Muscle layer of colon (tissue), 2 donors: ENCODE data around the gene RBMS1.

Experiments
- H3K27ac ChIP-seq: one replicate; pipeline ENCODE4 v1.7.0; 2013; ENCODE audit warnings: low read depth, mild to moderate bottlenecking, low read length, moderate library complexity
- H3K27me3 ChIP-seq, 2 donors: one replicate each; pipeline ENCODE4 v1.7.0; 2013; ENCODE audit warnings: low read length in 2 of 2, mild to moderate bottlenecking in 2 of 2; ENCODE audit not compliant: insufficient read depth in 2 of 2, control insufficient read depth in 1 of 2
- H3K36me3 ChIP-seq: one replicate; pipeline ENCODE4 v1.7.0; 2013; ENCODE audit warnings: mild to moderate bottlenecking, low read length; ENCODE audit not compliant: insufficient read depth
- H3K4me1 ChIP-seq: one replicate; pipeline ENCODE4 v1.7.0; 2013; ENCODE audit warnings: mild to moderate bottlenecking, low read length; ENCODE audit not compliant: insufficient read depth
- H3K4me3 ChIP-seq, 2 donors: one replicate each; pipeline ENCODE4 v1.7.0; 2013; ENCODE audit warnings: low read length in 2 of 2, low read depth in 1 of 2, mild to moderate bottlenecking in 1 of 2, moderate library complexity in 1 of 2
- H3K9ac ChIP-seq: one replicate; pipeline ENCODE4 v1.7.0; 2013; ENCODE audit warnings: low read length
- H3K9me3 ChIP-seq: one replicate; pipeline ENCODE4 v1.7.0; 2013; ENCODE audit warnings: mild to moderate bottlenecking, low read length
- donor health status: abdominal sarcoma.
- donor health status: Adenocarcinoma of cecum.

RBMS1 gene

GRCh38 chr2:160266037-160266551 lies 227.5 kb downstream of the RBMS1 start:
- Histone ChIP-seq H3K9me3 (no peaks in the 10 kb centered on the region), H3K9ac (no peak overlapping the region), H3K27ac (no peak overlapping the region), H3K4me3 (no peak overlapping the region), H3K36me3 (peaks cover under 1% of the 10 kb centered on the region), H3K27me3 (no peaks in the 10 kb centered on the region), H3K4me1 (peaks cover 18% of the 10 kb centered on the region)

GRCh38 chr2:160264308-160264707 lies 229.3 kb downstream of the RBMS1 start:
- Histone ChIP-seq H3K9ac (no peak overlapping the region), H3K36me3 (no peaks in the 10 kb centered on the region), H3K27ac (no peak overlapping the region), H3K4me3 (no peak overlapping the region), H3K4me1 (peaks cover 8% of the 10 kb centered on the region), H3K27me3 (no peaks in the 10 kb centered on the region), H3K9me3 (no peaks in the 10 kb centered on the region)

GRCh38 chr2:160261732-160262131 lies 231.9 kb downstream of the RBMS1 start:
- Histone ChIP-seq H3K9me3 (no peaks in the 10 kb centered on the region), H3K4me3 (no peak overlapping the region), H3K9ac (no peak overlapping the region), H3K36me3 (no peaks in the 10 kb centered on the region), H3K4me1 (no peaks in the 10 kb centered on the region), H3K27me3 (no peaks in the 10 kb centered on the region), H3K27ac (no peak overlapping the region)

GRCh38 chr2:160258492-160258805 lies 235.2 kb downstream of the RBMS1 start:
- no peaks in the 10 kb centered on the region for H3K9me3 ChIP-seq
- no peak overlapping the region for H3K4me3 ChIP-seq
- no peak overlapping the region for H3K9ac ChIP-seq
- no peaks in the 10 kb centered on the region for H3K4me1 ChIP-seq
- H3K36me3 ChIP-seq, result no peaks in the 10 kb centered on the region
- H3K27me3 ChIP-seq, result no peaks in the 10 kb centered on the region
- H3K27ac ChIP-seq, result no peak overlapping the region

- Histone ChIP-seq H3K9ac (no peak overlapping the region), H3K36me3 (no peaks in the 10 kb centered on the region), H3K9me3 (no peaks in the 10 kb centered on the region), H3K27ac (no peak overlapping the region), H3K27me3 (no peaks in the 10 kb centered on the region), H3K4me3 (no peak overlapping the region), H3K4me1 (no peaks in the 10 kb centered on the region)
Measured at GRCh38 chr2:160257743-160258491, 235.7 kb downstream of the RBMS1 start.

GRCh38 chr2:160257041-160257742 lies 236.4 kb downstream of the RBMS1 start:
- Histone ChIP-seq H3K4me3 (no peak overlapping the region), H3K27me3 (no peaks in the 10 kb centered on the region), H3K36me3 (no peaks in the 10 kb centered on the region), H3K9ac (no peak overlapping the region), H3K9me3 (no peaks in the 10 kb centered on the region), H3K4me1 (peaks cover under 1% of the 10 kb centered on the region), H3K27ac (no peak overlapping the region)

- Histone ChIP-seq H3K9ac (no peak overlapping the region), H3K4me1 (peaks cover 7% of the 10 kb centered on the region), H3K36me3 (no peaks in the 10 kb centered on the region), H3K9me3 (no peaks in the 10 kb centered on the region), H3K4me3 (no peak overlapping the region), H3K27ac (no peak overlapping the region), H3K27me3 (no peaks in the 10 kb centered on the region)
Measured at GRCh38 chr2:160256507-160256906, 237.1 kb downstream of the RBMS1 start.

- Histone ChIP-seq H3K9ac (no peak overlapping the region), H3K4me3 (no peak overlapping the region), H3K36me3 (no peaks in the 10 kb centered on the region), H3K4me1 (peaks cover 7% of the 10 kb centered on the region), H3K27me3 (no peaks in the 10 kb centered on the region), H3K9me3 (no peaks in the 10 kb centered on the region), H3K27ac (no peak overlapping the region)
Measured at GRCh38 chr2:160255408-160255807, 238.2 kb downstream of the RBMS1 start.

- no peaks in the 10 kb centered on the region for H3K36me3 ChIP-seq
- H3K4me1 ChIP-seq, result peaks cover 7% of the 10 kb centered on the region
- H3K27ac ChIP-seq, result no peak overlapping the region
Measured at GRCh38 chr2:160254189-160254762, 239.3 kb downstream of the RBMS1 start.

GRCh38 chr2:160253440-160254188 lies 240.0 kb downstream of the RBMS1 start:
- H3K4me3 ChIP-seq, result no peak overlapping the region
- no peak overlapping the region for H3K9ac ChIP-seq
- no peaks in the 10 kb centered on the region for H3K36me3 ChIP-seq
- no peak overlapping the region for H3K27ac ChIP-seq
- H3K4me1 ChIP-seq, result peaks cover 7% of the 10 kb centered on the region
- H3K9me3 ChIP-seq, result no peaks in the 10 kb centered on the region
- H3K27me3 ChIP-seq, result no peaks in the 10 kb centered on the region

More at GRCh38 chr2:160254189-160254762, 239.3 kb downstream of the RBMS1 start:
- H3K4me3 ChIP-seq, result no peak overlapping the region
- no peaks in the 10 kb centered on the region for H3K27me3 ChIP-seq
- no peak overlapping the region for H3K9ac ChIP-seq
- no peaks in the 10 kb centered on the region for H3K9me3 ChIP-seq

GRCh38 chr2:160252900-160253299 lies 240.7 kb downstream of the RBMS1 start:
- Histone ChIP-seq H3K27ac (no peak overlapping the region), H3K9me3 (no peaks in the 10 kb centered on the region), H3K4me3 (no peak overlapping the region), H3K27me3 (no peaks in the 10 kb centered on the region), H3K4me1 (peaks cover 7% of the 10 kb centered on the region), H3K36me3 (no peaks in the 10 kb centered on the region), H3K9ac (no peak overlapping the region)
